RPMI7951 (cell line): ENCODE measurements around the gene AASDHPPT. TPM values are rescaled to one million over a fixed set of nuclear protein-coding genes. Genes with fewer than 3 reads are reported as not detected.

ENCODE experiments used
- DNase-seq: peaks from one replicate; pipeline ENCODE4 v3.0.0-alpha.2; 2012; ENCODE audit warnings: low read depth
- total RNA-seq: library from RNA; depleted of rRNA; stranded (reverse); fragments of >200 nt; shearing (Covaris generic); gene quantifications from 2 replicates; pipeline ENCODE4 v1.2.3, GENCODE V29; 2014

AASDHPPT gene
- total RNA-seq, 1 experiment from 2014 or later = 69.6 TPM

- DNase-seq = no peak
Measured at GRCh38 chr11:106086135-106086534, 8.7 kb downstream of the AASDHPPT start.

GRCh38 chr11:106086850-106087249 lies 9.4 kb downstream of the AASDHPPT start:
- no peak for DNase-seq

GRCh38 chr11:106087815-106088435 lies 10.5 kb downstream of the AASDHPPT start:
- DNase-seq = peak; percentile 46

GRCh38 chr11:106088896-106089295 lies 11.4 kb downstream of the AASDHPPT start:
- no peak for DNase-seq

- DNase-seq = peak; percentile 70
Measured at GRCh38 chr11:106091480-106092123, 14.1 kb downstream of the AASDHPPT start.

GRCh38 chr11:106092446-106092845 lies 15.0 kb downstream of the AASDHPPT start:
- no peak for DNase-seq

- DNase-seq = no peak
Measured at GRCh38 chr11:106098893-106099553, 21.6 kb downstream of the AASDHPPT start.

GRCh38 chr11:106101370-106101769 lies 23.9 kb downstream of the AASDHPPT start:
- no peak for DNase-seq

GRCh38 chr11:106101819-106102218 lies 24.4 kb downstream of the AASDHPPT start:
- DNase-seq = peak; percentile 8

GRCh38 chr11:106105986-106106385 lies 28.5 kb downstream of the AASDHPPT start:
- DNase-seq = no peak

GRCh38 chr11:106121570-106122320 lies 44.3 kb downstream of the AASDHPPT start:
- DNase-seq = no peak

GRCh38 chr11:106127604-106128003 lies 50.1 kb downstream of the AASDHPPT start:
- no peak for DNase-seq

GRCh38 chr11:106128740-106129139 lies 51.3 kb downstream of the AASDHPPT start:
- DNase-seq = no peak

GRCh38 chr11:106131998-106132397 lies 54.5 kb downstream of the AASDHPPT start:
- no peak for DNase-seq

- no peak for DNase-seq
Measured at GRCh38 chr11:106132582-106133354, 55.3 kb downstream of the AASDHPPT start.

GRCh38 chr11:106133529-106133928 lies 56.1 kb downstream of the AASDHPPT start:
- no peak for DNase-seq

- no peak for DNase-seq
Measured at GRCh38 chr11:106137061-106137460, 59.6 kb downstream of the AASDHPPT start.

GRCh38 chr11:106137758-106138157 lies 60.3 kb downstream of the AASDHPPT start:
- no peak for DNase-seq
